Measurements from ENCODE around the gene PRKCE. TPM values are rescaled to one million over a fixed set of nuclear protein-coding genes. Genes with fewer than 3 reads are reported as not detected.

PRKCE gene
- total RNA-seq, 3 donors from 2014 or later (not counting 1 experiment from before 2014, with no cell fraction given), result 35.2 to 42.1 (median 38.6) TPM

GRCh38 chr2:46163804-46164528, 512.5 kb downstream of the PRKCE start:
- Mint-ChIP-seq H3K9me3 (no peaks in the 10 kb centered on the region), H3K27me3 (ENCODE audit: low read depth in 2 of 2) (no peaks in the 10 kb centered on the region), H3K4me3 (no peak overlapping the region), H3K27ac (no peak overlapping the region), H3K4me1 (peaks cover 0 to 10% of the 10 kb centered on the region in 2 donors), H3K36me3 (no peaks in the 10 kb centered on the region)
- intact Hi-C loops (cut with micrococcal nuclease), result no loop called here
- Histone ChIP-seq H3K9me3 (ENCODE audit: control insufficient read depth, insufficient read depth, low read length) (no peaks in the 10 kb centered on the region), H3K4me1 (ENCODE audit: control insufficient read depth, insufficient read depth, low read length) (no peaks in the 10 kb centered on the region), H3K4me3 (ENCODE audit: low read length) (no peak overlapping the region), H3K36me3 (ENCODE audit: control insufficient read depth, insufficient read depth, low read length) (no peaks in the 10 kb centered on the region), H3K27me3 (ENCODE audit: control insufficient read depth, insufficient read depth, low read length) (no peaks in the 10 kb centered on the region), H3K27ac (ENCODE audit: low read length) (no peak overlapping the region)
- ATAC-seq (no peak), DNase-seq (no peak)
- no peak for TF ChIP-seq CTCF (IDR thresholded peaks at IDR 0.05)
- WGBS (ENCODE audit: insufficient coverage), result 70% methylated on average over 8 of the region's 8 CpGs

- H3K9me3 Mint-ChIP-seq, result no peaks in the 10 kb centered on the region
- intact Hi-C loops (cut with micrococcal nuclease), result no loop called here
- no peak overlapping the region for H3K27ac ChIP-seq (ENCODE audit: low read length)
- no peaks in the 10 kb centered on the region for H3K36me3 ChIP-seq (ENCODE audit: control insufficient read depth, insufficient read depth, low read length)
- H3K27ac Mint-ChIP-seq, result no peak overlapping the region
- WGBS (ENCODE audit: insufficient coverage), result 93% methylated on average over 10 of the region's 10 CpGs
- no peaks in the 10 kb centered on the region for H3K27me3 ChIP-seq (ENCODE audit: control insufficient read depth, insufficient read depth, low read length)
- DNase-seq (no peak), ATAC-seq (no peak)
- TF ChIP-seq CTCF (IDR thresholded peaks at IDR 0.05), result no peak
- H3K27me3 Mint-ChIP-seq (ENCODE audit: low read depth in 2 of 2), result no peaks in the 10 kb centered on the region
- no peaks in the 10 kb centered on the region for H3K9me3 ChIP-seq (ENCODE audit: control insufficient read depth, insufficient read depth, low read length)
- no peak overlapping the region for H3K4me3 ChIP-seq (ENCODE audit: low read length)
- peaks cover 0 to 10% of the 10 kb centered on the region in 2 donors for H3K4me1 Mint-ChIP-seq
- no peak overlapping the region for H3K4me3 Mint-ChIP-seq
- H3K4me1 ChIP-seq (ENCODE audit: control insufficient read depth, insufficient read depth, low read length), result no peaks in the 10 kb centered on the region
- H3K36me3 Mint-ChIP-seq, result no peaks in the 10 kb centered on the region
These were observed 513.2 kb downstream of the PRKCE start for GRCh38 chr2:46164529-46165301.

- Mint-ChIP-seq H3K27ac (no peak overlapping the region), H3K9me3 (no peaks in the 10 kb centered on the region), H3K4me3 (no peak overlapping the region), H3K27me3 (ENCODE audit: low read depth in 2 of 2) (no peaks in the 10 kb centered on the region), H3K36me3 (no peaks in the 10 kb centered on the region), H3K4me1 (peaks cover 0 to 10% of the 10 kb centered on the region in 2 donors)
- H3K9me3 ChIP-seq (ENCODE audit: control insufficient read depth, insufficient read depth, low read length), result no peaks in the 10 kb centered on the region
- intact Hi-C loops (cut with micrococcal nuclease), result no loop called here
- TF ChIP-seq CTCF (IDR thresholded peaks at IDR 0.05), result no peak
- no peak overlapping the region for H3K4me3 ChIP-seq (ENCODE audit: low read length)
- ATAC-seq (no peak), DNase-seq (no peak)
- WGBS (ENCODE audit: insufficient coverage), result 96% methylated on average over 9 of the region's 9 CpGs
- no peaks in the 10 kb centered on the region for H3K36me3 ChIP-seq (ENCODE audit: control insufficient read depth, insufficient read depth, low read length)
- H3K27ac ChIP-seq (ENCODE audit: low read length), result no peak overlapping the region
- H3K4me1 ChIP-seq (ENCODE audit: control insufficient read depth, insufficient read depth, low read length), result no peaks in the 10 kb centered on the region
- no peaks in the 10 kb centered on the region for H3K27me3 ChIP-seq (ENCODE audit: control insufficient read depth, insufficient read depth, low read length)
These were observed 514.4 kb downstream of the PRKCE start for GRCh38 chr2:46165916-46166315.
